PC-9 (cell line): ENCODE data around the gene SNRNP27. TPM values are rescaled to one million over a fixed set of nuclear protein-coding genes. Genes with fewer than 3 reads are reported as not detected.

ENCODE experiments used
- BruUV-seq: library from RNA; stranded (reverse); fragments of 400-500 nt; replicated peaks from 2 replicates; lab custom pipeline; 2021; lab: Mats Ljungman, UMichigan
- CTCF ChIA-PET: fragments of 300-600 bp; sonication (Branson Sonifier 250); formaldehyde crosslinking; loops from one replicate; lab custom pipeline; 2022; ENCODE audit warnings: antibody characterized with exemption; lab: Charles Lee
- POLR2A ChIA-PET: fragments of 300-600 bp; sonication (Branson Sonifier 250); formaldehyde crosslinking; loops from one replicate; lab custom pipeline; 2022; ENCODE audit warnings: antibody characterized with exemption; ENCODE audit not compliant: unreplicated experiment; lab: Charles Lee
- DNase-seq, 2 experiments: peaks; one replicate each; pipeline versions ENCODE4 v3.0.0 to v3.0.0-alpha.2; 2015 to 2022; ENCODE audit warnings: mixed read lengths in 1 of 2
- H2AFZ ChIP-seq: fragments of 200-600 bp; sonication (generic); 2 replicates; pipeline ENCODE4 v1.8.1; 2017; ENCODE audit warnings: antibody characterized with exemption
- H3F3A ChIP-seq: fragments of 200-600 bp; sonication (generic); 2 replicates; pipeline ENCODE4 v1.8.1; 2017; ENCODE audit warnings: antibody characterized with exemption, mild to moderate bottlenecking, low read depth; ENCODE audit not compliant: insufficient read depth
- H3K27ac ChIP-seq: fragments of 200-600 bp; sonication (generic); 2 replicates; pipeline ENCODE4 v1.6.1; 2016; ENCODE audit warnings: mixed run types
- H3K27me3 ChIP-seq: fragments of 200-600 bp; sonication (generic); 2 replicates; pipeline ENCODE4 v1.6.1; 2016; ENCODE audit warnings: low read depth, mixed run types; ENCODE audit not compliant: insufficient read depth
- H3K36me3 ChIP-seq: fragments of 200-600 bp; sonication (generic); 2 replicates; pipeline ENCODE4 v1.6.1; 2016; ENCODE audit warnings: low read depth, mixed run types
- H3K4me1 ChIP-seq: fragments of 200-600 bp; sonication (generic); replicated peaks from 2 replicates; pipeline ENCODE4 v1.6.1; 2016; ENCODE audit warnings: mixed run types; ENCODE audit not compliant: insufficient read depth
- H3K4me2 ChIP-seq: fragments of 200-600 bp; sonication (generic); 2 replicates; pipeline ENCODE4 v1.6.1; 2017; ENCODE audit warnings: mixed run types
- H3K4me3 ChIP-seq: fragments of 200-600 bp; sonication (generic); 2 replicates; pipeline ENCODE4 v1.6.1; 2016; ENCODE audit warnings: mixed run types
- H3K79me2 ChIP-seq: fragments of 200-600 bp; sonication (generic); 2 replicates; pipeline ENCODE4 v1.6.1; 2017; ENCODE audit warnings: low read depth, mixed run types
- H3K9me2 ChIP-seq: fragments of 200-600 bp; sonication (generic); 2 replicates; pipeline ENCODE4 v1.8.1; 2017; ENCODE audit warnings: mild to moderate bottlenecking; ENCODE audit not compliant: insufficient read depth
- H3K9me3 ChIP-seq: fragments of 200-600 bp; sonication (generic); 2 replicates; pipeline ENCODE4 v1.8.1; 2016; ENCODE audit warnings: low read depth; ENCODE audit not compliant: insufficient read depth
- H4K20me1 ChIP-seq: fragments of 200-600 bp; sonication (generic); 2 replicates; pipeline ENCODE4 v1.8.1; 2017; ENCODE audit not compliant: insufficient read depth
- EZH2 ChIP-seq: fragments of 200-600 bp; sonication (generic); IDR thresholded peaks from 2 replicates; pipeline ENCODE4 v1.8.0; 2017; ENCODE audit warnings: antibody characterized with exemption, low read depth
- intact Hi-C: fragments of 100-400 bp; cut with micrococcal nuclease; formaldehyde crosslinking; loops from one replicate; pipeline ENCODE4 v1.10.0; 2022; ENCODE audit not compliant: unreplicated experiment
- total RNA-seq: library from RNA; stranded (reverse); gene quantifications from 2 replicates; pipeline ENCODE4 v1.2.3, GENCODE V29; 2021
- TF ChIP-seq, protein P1 (sequence below): fragments of 200-600 bp; sonication (generic); conservative IDR thresholded peaks from 2 replicates; pipeline ENCODE4 v1.6.1; 2017; ENCODE audit warnings: mixed run types, antibody characterized with exemption, mild to moderate bottlenecking, moderate library complexity

SNRNP27 gene
- total RNA-seq, 1 experiment from 2014 or later, result 29.9 TPM

GRCh38 chr2:69943000-69943842, 49.5 kb downstream of the SNRNP27 start:
- BruUV-seq, result no TSS peak
- ChIA-PET CTCF (no interaction called here), POLR2A (no interaction called here)
- Histone ChIP-seq H3F3A (peaks cover 45% of the 10 kb centered on the region), H3K36me3 (peaks cover 24% of the 10 kb centered on the region), H3K27ac (0 out of 2 replicates have a peak overlapping the region, but pooled peaks have one; percentile 17), H3K79me2 (no peaks in the 10 kb centered on the region), H3K4me1 (peaks cover 56% of the 10 kb centered on the region), H2AFZ (no peak overlapping the region), H4K20me1 (no peaks in the 10 kb centered on the region), H3K9me3 (no peaks in the 10 kb centered on the region), H3K9me2 (no peaks in the 10 kb centered on the region), H3K4me2 (no peak overlapping the region), H3K27me3 (no peaks in the 10 kb centered on the region), H3K4me3 (no peak overlapping the region)
- no peak for DNase-seq
- intact Hi-C loops, result no loop called here
- TF ChIP-seq, protein P1, sequence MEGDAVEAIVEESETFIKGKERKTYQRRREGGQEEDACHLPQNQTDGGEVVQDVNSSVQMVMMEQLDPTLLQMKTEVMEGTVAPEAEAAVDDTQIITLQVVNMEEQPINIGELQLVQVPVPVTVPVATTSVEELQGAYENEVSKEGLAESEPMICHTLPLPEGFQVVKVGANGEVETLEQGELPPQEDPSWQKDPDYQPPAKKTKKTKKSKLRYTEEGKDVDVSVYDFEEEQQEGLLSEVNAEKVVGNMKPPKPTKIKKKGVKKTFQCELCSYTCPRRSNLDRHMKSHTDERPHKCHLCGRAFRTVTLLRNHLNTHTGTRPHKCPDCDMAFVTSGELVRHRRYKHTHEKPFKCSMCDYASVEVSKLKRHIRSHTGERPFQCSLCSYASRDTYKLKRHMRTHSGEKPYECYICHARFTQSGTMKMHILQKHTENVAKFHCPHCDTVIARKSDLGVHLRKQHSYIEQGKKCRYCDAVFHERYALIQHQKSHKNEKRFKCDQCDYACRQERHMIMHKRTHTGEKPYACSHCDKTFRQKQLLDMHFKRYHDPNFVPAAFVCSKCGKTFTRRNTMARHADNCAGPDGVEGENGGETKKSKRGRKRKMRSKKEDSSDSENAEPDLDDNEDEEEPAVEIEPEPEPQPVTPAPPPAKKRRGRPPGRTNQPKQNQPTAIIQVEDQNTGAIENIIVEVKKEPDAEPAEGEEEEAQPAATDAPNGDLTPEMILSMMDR, result no peak
- TF ChIP-seq EZH2, result no peak

DNA sequence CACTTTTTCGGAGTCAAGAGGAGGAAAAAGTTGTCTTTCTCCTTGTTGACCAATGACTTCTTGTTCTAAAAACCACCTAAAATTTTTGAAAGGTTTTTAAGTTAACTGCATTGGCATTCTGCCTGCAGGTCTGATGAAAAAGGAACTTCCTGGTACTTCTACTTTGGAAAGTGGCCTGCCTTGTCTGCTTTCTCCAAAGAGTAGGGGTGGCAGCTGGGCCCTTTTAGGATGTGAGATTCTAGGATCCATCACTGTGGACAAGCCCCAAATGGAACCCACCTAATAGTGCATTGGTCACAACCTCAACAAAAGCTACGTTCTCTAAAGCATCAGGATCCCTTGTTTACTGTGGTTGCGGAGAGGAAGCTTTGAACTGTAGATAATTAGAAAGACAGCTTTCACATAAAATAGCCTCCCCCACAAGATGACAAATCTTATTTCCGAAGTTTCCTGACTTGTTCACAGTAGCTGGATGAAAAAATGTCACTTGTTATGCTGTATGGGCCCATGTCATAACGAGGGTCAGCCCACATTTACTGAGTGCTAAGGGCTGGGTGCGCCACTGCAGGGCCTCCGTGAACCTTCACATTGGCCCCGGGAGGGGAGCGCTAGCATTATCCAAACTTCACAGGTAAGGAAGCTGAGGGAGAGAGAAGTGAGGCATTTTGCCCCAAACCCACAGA, 50.2 kb downstream of the SNRNP27 start:
- Histone ChIP-seq H3K27ac (peak overlapping the region; percentile 98; the same call in 1 of the 2 replicates), H3K4me1 (peaks cover 64% of the 10 kb centered on the region), H3K9me2 (no peaks in the 10 kb centered on the region), H3K4me3 (no peak overlapping the region), H2AFZ (no peak overlapping the region), H3K27me3 (no peaks in the 10 kb centered on the region), H3K79me2 (no peaks in the 10 kb centered on the region), H4K20me1 (no peaks in the 10 kb centered on the region), H3F3A (peaks cover 50% of the 10 kb centered on the region), H3K9me3 (no peaks in the 10 kb centered on the region), H3K4me2 (no peak overlapping the region), H3K36me3 (peaks cover 17% of the 10 kb centered on the region)
- CTCF ChIA-PET, result interaction anchor here (0.6 kb wide), 1 partner anchor 34 kb away, joined by 9 read pairs; no protein-coding TSS in a partner anchor
- DNase-seq, result no peak
- no peak for TF ChIP-seq EZH2
- TF ChIP-seq, protein P1, result no peak
- no TSS peak for BruUV-seq
- intact Hi-C loops, result no loop called here
- POLR2A ChIA-PET, result no interaction called here

DNA sequence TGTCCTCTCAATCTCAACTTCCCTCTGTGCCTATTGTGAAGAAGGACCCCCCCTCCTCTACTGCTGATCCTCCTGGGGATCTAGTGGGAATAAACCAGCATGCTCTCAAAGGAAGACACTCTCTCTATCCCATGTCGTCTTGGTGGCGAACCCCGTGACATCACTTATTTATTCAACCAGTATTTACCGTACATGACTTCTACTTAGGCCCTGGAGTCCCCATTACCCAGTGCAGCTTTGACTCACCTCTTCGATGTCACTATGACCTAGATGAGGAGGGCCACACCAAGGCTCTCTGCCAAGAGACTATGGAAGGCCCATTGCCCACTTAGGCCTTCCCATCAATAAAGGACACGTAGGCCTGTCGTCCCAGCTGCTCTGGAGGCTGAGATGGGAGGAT, 51.0 kb downstream of the SNRNP27 start:
- no peak overlapping the region for H3K4me2 ChIP-seq
- ChIA-PET POLR2A (no interaction called here), CTCF (interaction anchor here (0.6 kb wide), 1 partner anchor 33 kb away, joined by 9 read pairs; no protein-coding TSS in a partner anchor)
- H2AFZ ChIP-seq, result no peak overlapping the region
- no peak overlapping the region for H3K4me3 ChIP-seq
- H3K9me2 ChIP-seq, result no peaks in the 10 kb centered on the region
- H3K27ac ChIP-seq, result peak overlapping the region; percentile 98; the same call in 1 of the 2 replicates
- H4K20me1 ChIP-seq, result no peaks in the 10 kb centered on the region
- no peak for TF ChIP-seq EZH2
- DNase-seq, result no peak
- intact Hi-C loops, result loop anchor here (5.0 kb wide), 1 partner anchor 43 kb away; no protein-coding TSS in a partner anchor
- H3K4me1 ChIP-seq, result peaks cover 70% of the 10 kb centered on the region
- H3K9me3 ChIP-seq, result no peaks in the 10 kb centered on the region
- peaks cover 11% of the 10 kb centered on the region; the same call in 1 of the 2 replicates for H3K36me3 ChIP-seq
- no peaks in the 10 kb centered on the region for H3K27me3 ChIP-seq
- H3F3A ChIP-seq, result peaks cover 57% of the 10 kb centered on the region
- H3K79me2 ChIP-seq, result no peaks in the 10 kb centered on the region
- BruUV-seq, result no TSS peak
